Keratinocyte (primary cell): ENCODE results near the gene KCNH1.

Experiments
- EZH2 ChIP-seq: IDR thresholded peaks from one replicate; pipeline ENCODE4 v1.6.1; 2012; ENCODE audit warnings: inconsistent platforms, mild to moderate bottlenecking, low read length, moderate library complexity
- TF ChIP-seq, protein P1 (sequence below), 3 experiments: IDR thresholded peaks in 1 of 3; conservative IDR thresholded peaks in 1 of 3; optimal IDR thresholded peaks in 1 of 3; 2 replicates in 2 of 3; 3 replicates in 1 of 3; pipeline versions ENCODE3 to v1.5.1; 2011; ENCODE audit warnings: low read length in 3 of 3, mild to moderate bottlenecking in 3 of 3, moderate library complexity in 2 of 3, control low read depth in 1 of 3, inconsistent platforms in 1 of 3; ENCODE audit not compliant: insufficient read depth in 2 of 3; ENCODE audit errors: extremely low read depth in 1 of 3

DNA sequence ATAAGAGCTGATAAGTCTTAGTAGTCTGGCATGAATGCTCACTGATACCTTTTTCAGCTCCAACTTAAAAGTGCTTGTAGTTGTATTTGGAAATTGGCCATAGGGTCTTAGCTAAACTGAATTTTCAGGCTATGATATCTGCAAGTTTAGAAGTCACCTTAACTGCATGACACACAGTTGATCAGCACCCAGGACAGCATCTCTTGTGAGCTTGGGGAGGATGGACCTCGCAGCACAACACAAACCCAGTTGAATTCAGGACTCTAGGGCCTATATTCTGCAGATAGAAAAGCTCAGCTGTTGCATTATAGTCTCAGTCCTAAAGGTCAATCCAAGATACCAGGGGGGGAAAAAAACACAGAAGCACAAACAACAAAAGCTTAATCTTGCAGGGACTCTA is 394.3 kb downstream of the KCNH1 start:
- TF ChIP-seq EZH2, result no peak
- TF ChIP-seq, protein P1, sequence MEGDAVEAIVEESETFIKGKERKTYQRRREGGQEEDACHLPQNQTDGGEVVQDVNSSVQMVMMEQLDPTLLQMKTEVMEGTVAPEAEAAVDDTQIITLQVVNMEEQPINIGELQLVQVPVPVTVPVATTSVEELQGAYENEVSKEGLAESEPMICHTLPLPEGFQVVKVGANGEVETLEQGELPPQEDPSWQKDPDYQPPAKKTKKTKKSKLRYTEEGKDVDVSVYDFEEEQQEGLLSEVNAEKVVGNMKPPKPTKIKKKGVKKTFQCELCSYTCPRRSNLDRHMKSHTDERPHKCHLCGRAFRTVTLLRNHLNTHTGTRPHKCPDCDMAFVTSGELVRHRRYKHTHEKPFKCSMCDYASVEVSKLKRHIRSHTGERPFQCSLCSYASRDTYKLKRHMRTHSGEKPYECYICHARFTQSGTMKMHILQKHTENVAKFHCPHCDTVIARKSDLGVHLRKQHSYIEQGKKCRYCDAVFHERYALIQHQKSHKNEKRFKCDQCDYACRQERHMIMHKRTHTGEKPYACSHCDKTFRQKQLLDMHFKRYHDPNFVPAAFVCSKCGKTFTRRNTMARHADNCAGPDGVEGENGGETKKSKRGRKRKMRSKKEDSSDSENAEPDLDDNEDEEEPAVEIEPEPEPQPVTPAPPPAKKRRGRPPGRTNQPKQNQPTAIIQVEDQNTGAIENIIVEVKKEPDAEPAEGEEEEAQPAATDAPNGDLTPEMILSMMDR (optimal IDR thresholded peaks at IDR 0.05 in 1 of 3, IDR thresholded peaks at IDR 0.05 in 1 of 3, conservative IDR thresholded peaks at IDR 0.05 in 1 of 3; ENCODE audit: extremely low read depth in 1 of 3, insufficient read depth in 2 of 3, low read length in 3 of 3), result no peak
